DMS53 (cell line): Measurements from ENCODE around the gene NAALADL1.

Experiments
- DNase-seq: peaks from one replicate; lab custom pipeline; 2025; lab: John Stamatoyannopoulos, UW

Gene NAALADL1, protein sequence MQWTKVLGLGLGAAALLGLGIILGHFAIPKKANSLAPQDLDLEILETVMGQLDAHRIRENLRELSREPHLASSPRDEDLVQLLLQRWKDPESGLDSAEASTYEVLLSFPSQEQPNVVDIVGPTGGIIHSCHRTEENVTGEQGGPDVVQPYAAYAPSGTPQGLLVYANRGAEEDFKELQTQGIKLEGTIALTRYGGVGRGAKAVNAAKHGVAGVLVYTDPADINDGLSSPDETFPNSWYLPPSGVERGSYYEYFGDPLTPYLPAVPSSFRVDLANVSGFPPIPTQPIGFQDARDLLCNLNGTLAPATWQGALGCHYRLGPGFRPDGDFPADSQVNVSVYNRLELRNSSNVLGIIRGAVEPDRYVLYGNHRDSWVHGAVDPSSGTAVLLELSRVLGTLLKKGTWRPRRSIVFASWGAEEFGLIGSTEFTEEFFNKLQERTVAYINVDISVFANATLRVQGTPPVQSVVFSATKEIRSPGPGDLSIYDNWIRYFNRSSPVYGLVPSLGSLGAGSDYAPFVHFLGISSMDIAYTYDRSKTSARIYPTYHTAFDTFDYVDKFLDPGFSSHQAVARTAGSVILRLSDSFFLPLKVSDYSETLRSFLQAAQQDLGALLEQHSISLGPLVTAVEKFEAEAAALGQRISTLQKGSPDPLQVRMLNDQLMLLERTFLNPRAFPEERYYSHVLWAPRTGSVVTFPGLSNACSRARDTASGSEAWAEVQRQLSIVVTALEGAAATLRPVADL

DNA sequence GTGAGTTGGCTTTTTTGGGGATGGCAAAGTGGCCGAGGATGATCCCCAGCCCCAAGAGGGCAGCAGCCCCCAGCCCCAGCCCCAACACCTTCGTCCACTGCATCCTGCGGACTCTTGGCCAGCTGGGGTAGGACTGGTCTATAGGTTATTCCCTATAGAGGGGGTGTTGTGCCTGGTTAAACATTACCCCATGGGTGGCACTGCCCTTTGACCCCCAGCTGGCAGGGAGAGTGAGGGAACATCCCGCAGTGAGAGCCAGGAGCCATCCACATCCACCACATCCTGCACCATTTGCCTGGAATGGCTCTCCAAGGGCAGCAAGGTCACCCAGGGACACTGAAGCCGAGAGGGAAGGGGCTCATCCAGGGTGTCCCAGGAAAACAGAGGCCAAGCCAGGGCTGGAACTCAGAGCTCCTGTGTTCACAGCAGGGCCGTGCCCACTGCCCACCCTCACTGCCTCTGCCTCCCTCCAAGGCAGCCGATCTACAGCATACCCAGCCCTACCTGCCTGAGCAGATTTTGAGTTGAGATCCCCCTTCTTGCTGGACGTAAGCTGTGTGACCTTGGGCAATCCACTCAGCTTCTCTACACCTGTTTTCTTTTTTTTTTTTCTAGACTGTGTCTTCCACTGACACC lies at the start of gene NAALADL1:
Gene NAALADL1 (minus strand): TSS at position 135 of the 636 bp plus-strand sequence. CDS start 32 bp downstream, at position 103.
- DNase-seq: no peak

DNA sequence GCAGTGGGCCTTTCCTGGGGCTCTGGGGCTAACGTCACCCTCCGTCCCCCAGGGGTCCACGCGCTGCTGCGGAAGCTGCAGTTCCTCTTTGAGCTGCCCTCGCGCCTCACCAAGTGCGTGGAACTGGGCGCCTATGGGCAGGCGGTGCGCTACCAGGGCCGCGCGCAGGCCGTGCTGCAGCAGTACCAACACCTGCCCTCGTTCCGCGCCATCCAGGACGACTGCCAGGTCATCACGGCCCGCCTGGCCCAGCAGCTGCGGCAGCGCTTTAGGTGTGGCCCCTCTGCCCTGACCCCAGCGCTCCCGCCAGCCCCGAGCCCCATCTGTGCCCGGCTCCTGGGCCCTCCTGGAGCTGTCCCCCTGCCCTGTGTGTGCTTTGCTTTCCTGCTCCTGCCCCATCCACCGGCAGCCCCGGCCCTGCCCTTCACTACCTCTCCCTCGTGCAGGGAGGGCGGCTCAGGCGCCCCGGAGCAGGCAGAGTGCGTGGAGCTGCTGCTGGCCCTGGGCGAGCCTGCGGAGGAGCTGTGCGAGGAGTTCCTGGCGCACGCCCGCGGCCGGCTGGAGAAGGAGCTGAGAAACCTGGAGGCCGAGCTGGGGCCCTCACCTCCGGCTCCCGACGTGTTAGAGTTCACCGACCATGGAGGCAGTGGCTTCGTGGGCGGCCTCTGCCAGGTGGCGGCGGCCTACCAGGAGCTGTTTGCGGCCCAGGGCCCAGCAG lies 49.6 kb upstream of the NAALADL1 start:
- DNase-seq: no peak

DNA sequence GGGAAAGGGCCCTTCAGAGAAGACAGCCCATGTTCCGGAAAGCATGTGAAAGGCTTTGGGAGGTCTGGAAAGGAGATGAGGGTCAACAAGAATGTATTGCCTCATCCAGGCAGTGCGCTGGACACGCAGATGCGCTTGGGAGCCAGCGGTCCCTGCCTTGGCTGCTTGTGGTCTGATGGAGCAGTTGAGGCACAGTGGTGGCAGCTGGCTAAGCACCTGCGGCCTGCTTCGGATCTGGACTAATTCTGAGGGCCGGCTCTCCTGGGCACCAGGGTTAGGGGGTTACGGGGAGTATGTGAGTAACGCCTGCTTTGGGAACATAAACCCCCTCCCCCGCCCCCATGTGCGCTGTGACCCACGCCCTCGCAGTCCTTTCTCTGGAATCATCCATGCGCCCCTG lies 48.7 kb upstream of the NAALADL1 start:
- no peak for DNase-seq

DNA sequence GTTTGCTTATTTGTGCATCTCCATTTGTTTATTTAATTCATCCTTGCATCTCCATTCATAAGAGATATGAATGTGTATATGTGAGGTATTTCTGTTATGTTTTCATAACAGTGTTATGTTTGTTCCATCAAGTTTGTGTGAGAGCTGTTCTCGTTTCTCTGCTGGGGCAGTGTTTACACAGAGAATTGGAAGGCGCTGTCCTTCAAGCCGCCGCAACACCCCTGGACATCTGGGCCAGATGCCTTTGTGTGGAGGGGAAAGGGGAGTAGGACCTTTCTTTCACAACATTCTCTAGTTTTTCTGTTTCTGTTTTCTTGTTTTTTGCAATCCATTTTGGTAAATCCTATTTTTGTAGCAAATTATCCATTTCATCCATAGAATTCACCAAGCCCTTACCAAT lies 46.3 kb upstream of the NAALADL1 start:
- DNase-seq: no peak

DNA sequence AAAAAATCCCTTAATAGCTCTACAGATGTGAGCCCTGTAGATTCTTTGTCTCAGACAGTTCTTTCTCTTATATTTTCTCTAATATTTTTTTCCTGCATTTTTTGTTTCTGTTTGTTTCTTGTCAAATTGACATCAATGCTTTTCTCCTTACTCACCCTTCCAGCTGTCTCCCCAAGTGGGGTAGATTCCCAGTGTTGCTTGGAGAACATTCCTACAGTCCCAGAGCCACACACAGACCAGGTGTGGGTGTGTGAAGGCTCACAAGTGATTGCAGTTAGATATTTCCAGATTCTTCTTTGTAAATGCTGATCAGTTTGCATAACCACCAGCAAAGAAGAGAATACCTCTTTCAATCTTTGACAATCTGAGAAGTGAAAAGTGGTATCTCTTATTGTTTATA lies 45.1 kb upstream of the NAALADL1 start:
- DNase-seq: no peak

DNA sequence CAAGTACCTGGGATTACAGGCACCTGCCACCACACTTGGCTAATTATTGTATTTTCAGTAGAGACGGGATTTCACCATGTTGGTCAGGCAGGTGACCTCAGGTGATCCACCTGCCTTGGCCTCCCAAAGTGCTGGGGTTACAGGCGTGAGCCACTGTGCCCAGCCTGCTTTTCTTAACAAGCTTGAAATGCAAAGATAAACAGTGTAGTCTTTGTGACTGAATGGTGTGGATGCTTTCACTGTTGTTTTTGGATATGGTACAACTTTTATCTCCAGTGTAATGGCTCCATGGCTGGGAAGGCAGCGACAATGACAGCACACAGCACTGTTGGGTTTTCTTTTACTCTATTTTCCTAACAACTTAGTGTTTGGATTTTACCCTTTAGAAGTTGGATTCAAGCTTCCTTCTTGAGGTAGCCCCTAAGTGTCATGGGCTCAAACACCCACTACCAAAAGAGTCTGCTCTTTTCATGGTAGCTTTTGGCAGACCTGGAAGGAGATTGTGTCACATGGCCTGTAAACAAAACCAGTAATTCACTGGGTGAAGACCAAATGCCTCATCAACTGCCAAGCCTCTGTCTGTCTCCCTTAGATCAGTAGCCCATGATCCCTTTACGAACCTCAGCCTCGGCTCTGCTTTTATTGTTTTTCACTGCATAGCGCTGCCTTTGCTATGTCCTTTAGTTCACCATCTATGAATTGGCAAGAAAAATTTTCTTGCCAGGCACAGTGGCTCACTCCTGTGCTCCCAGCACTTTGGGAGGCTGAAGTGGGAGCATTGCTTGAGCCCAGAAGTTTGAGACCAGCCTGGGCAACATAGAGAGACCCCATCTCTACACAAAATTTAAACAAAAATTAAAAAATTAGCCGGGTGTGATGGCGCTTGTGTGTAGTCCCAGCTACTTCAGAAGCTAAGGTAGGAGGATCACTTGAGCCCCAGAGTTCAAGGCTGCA lies 44.1 kb upstream of the NAALADL1 start:
- DNase-seq: no peak

DNA sequence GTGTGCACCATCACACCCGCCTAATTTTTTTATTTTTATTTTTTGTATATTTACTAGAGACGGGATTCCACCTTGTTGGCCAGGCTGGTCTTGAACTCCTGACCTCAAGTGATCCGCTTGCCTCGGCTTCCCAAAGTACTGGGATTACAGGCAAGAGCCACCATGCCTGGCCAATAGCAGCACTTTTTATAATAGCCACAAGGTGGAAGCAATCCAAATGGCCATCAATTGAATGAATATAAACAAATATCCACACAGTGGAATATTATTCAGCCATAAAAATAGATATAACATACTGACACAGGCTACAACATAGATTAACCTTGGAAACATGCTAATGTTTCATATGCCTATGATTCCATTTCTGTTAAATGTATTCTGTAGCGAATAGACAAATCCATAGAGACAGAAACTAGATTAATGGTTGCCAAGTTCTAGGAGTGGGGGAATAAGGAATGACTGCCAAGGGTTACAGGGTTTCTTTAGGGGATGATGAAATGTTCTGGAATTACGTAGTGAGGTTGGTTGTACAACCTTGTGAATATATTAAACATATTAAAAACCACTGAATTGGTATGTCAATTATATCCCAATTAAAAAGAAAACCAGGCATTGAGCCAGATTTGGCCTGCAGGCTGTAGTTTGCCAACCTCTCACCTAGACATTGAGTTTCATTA lies 42.5 kb upstream of the NAALADL1 start:
- no peak for DNase-seq

DNA sequence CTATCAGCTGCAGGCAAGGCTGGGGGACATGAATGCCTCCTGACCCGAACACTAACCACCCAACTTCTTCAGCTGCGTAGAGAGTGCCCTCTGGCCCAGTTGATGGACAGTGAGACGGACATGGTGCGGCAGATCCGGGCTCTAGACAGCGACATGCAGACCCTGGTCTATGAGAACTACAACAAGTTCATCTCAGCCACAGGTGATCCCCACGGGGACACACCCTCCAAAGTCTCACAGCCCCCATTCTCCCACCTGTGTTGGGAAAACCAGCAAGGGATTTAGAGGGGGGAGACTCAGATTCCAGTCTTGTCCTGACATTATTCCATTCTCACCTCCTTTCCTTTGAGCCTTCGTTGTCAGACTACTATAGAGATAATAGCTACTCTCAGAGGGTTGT lies 38.6 kb upstream of the NAALADL1 start:
- no peak for DNase-seq

DNA sequence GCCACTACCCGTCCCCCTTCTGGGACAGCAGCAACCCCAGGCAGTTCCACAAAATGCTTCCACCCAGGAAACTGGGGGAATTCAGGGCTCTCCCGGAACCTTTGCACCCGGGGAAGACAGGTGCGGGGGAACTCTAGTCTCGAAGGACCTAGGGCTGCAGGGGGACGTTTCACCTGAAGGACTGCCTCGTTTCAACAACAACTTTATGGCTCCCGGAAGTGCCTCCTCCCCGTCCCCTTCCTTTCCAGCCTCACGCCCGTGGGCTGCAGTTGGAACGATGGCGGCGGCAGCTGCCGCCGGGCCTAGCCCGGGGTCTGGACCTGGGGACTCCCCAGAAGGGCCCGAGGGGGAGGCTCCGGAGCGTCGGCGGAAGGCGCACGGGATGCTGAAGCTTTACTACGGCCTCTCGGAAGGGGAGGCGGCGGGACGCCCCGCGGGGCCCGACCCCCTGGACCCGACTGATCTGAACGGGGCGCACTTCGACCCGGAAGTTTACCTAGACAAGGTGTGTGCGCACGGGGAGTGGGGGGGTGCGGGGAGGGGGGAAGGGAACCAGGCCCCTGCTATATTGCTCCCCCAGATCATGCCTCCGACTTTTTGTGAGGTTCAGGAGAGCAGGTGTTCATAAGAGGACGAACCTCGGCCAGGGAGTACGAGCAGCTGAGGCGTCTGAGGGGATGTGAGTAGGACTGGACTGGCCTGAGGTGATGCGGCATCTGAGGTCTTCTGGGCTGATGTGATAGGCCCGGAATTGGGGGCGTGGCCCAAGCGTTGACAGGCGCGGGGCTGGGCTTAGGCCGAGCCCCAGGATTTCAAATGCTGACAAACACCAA lies 37.8 kb upstream of the NAALADL1 start, which contains the start of gene VPS51:
Gene VPS51 (plus strand): TSS at position 241 of the 833 bp plus-strand sequence. CDS start 37 bp downstream, at position 278.
- DNase-seq: peak; percentile 97

DNA sequence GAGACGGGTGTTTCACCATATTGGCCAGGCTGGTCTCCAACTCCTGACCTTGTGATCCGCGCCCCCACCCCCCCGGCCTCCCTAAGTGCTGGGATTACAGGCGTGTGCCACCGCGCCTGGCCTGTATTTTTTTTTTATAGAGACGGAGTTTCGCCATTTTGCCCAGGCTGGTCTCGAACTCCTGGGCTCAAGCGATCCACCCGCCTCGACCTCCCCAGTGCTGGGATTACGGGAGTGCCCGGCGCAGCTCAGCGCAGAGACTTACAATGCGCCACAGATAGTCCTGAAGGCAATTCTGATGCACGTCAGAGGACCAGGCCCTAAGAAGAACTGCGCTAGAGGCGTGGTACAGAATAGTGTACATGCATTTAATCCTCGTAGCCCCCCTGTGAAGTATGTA lies 37.1 kb upstream of the NAALADL1 start:
- no peak for DNase-seq

DNA sequence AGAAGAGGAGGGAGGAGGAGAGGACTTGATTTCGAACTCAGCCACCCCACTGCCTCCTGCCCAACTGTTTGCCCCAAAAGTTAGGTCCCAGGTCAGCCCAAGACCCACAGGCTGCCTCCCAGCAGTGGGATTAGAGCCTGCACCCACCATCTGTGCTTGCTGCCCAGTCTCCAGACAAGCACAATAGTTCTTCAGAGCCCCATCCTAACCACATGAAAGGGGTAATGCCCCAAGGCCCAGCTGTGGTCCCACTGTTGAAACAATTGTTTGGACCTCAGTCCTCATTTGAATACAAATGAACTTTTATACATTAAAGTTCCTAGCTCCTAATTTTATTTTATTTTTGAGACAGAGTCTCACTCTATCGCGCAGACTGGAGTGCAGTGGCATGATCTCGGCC lies 32.3 kb upstream of the NAALADL1 start:
- no peak for DNase-seq

DNA sequence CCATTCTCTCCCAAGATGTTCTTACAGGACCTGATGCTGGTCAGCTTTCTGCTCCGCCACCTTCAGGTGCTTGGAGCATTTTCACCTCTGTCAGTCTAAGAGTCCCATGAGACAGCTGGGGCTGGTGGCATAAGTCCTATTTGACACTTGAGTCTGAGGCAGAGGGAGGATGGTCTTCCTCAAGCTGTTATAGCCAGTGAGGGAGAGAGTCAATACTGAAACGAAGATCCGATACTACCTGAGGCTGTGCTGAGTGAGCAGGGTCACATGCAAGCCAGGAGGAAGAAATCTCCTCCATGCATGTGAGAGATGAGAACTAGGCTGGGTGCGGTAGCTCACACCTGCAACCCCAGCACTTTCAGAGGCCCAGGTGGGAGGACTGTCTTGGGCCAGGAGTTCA lies 31.3 kb upstream of the NAALADL1 start:
- no peak for DNase-seq

DNA sequence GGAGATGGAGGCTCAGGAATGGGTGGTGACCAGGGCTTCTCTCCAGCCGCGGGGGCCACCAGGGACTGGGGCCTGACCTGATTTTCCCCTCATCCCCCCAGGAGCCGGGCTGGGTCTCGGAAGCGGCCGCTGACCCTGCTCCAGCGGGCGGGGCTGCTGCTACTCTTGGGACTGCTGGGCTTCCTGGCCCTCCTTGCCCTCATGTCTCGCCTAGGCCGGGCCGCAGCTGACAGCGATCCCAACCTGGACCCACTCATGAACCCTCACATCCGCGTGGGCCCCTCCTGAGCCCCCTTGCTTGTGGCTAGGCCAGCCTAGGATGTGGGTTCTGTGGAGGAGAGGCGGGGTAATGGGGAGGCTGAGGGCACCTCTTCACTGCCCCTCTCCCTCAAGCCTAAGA lies 29.5 kb upstream of the NAALADL1 start:
- DNase-seq: no peak

DNA sequence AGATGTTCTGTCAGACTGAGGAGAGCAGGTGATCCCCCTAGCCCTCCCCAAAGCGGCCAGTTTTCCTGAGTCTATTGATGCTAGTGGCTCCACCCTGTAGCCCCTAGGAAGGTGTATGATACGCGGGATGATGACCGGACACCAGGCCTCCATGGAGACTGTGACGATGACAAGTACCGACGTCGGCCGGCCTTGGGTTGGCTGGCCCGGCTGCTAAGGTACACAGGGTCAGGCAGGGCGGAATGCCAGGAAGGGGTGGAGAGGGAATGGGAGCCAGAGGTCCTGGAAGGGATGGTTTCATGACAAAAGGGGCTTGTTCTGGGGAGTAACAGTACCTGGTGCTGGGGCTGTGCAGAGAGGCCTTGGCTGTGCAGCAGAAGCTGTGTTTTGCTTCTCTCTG lies 28.9 kb upstream of the NAALADL1 start:
- no peak for DNase-seq

DNA sequence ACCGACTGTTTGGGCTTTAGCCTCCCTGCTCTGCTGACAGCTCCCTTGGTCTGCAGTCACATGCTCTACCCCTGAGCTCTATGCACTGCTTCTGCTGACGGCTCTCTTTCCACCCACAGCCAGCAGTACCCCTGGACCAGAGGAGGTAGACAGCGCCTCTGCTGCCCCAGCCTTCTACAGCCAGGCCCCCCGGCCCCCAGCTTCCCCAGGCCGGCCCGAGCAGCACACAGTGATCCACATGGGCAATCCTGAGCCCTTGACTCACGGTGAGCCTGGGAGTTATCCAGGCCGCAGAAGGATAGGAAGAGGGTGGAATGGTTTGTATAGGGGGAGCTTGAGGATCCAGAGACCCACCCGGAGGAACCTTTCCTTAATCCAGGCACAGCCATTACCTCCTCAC lies 28.5 kb upstream of the NAALADL1 start:
- no peak for DNase-seq

DNA sequence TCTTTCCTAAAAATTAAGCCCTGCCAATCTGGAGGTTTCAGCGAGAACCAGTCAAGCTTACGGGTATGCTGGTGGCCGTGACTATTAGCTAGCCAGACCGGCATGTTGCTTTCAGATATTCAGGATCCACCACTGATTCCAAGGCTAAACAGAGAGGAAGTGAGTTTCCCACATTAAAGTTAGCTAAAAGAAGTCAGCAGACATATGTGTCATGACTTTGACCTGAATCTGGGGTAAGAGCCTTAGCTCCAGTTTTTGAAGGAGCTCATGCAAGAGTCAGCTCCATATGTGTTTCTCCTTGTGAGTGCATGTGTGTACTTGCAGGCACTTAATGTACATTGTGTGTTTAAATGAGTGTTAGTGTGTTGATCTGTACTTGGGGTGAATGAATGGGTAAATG lies 27.1 kb upstream of the NAALADL1 start:
- no peak for DNase-seq

DNA sequence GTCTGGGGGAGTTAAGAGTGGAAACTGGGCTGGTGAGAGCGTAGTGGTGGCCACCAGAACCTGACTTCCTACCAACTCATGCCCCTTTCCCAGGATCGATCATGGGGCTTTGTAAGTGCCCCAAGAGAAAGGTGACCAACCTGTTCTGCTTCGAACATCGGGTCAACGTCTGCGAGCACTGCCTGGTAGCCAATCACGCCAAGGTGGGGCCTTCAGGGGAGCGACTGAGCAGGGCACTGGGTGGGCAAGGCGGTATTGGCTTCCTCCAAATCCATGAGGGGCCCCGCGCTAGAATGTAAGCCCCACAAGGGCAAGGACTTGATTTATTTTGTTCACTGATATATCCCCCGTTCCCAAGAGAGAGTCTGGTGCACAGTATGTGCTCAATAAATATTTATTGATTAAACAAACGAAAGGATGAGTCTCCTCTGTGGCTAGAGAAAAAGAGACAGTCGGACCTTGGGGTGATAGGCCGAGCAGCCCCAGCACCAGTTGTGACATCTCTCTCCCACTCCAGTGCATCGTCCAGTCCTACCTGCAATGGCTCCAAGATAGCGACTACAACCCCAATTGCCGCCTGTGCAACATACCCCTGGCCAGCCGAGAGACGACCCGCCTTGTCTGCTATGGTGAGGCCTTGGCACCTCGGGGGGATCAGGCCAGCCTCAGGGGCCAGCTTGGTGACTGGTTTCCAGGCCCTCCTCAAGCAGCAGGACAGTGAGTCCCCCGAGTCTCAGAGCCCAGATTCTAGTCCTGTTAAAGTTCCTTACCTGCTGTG lies 26.4 kb upstream of the NAALADL1 start:
- no peak for DNase-seq

DNA sequence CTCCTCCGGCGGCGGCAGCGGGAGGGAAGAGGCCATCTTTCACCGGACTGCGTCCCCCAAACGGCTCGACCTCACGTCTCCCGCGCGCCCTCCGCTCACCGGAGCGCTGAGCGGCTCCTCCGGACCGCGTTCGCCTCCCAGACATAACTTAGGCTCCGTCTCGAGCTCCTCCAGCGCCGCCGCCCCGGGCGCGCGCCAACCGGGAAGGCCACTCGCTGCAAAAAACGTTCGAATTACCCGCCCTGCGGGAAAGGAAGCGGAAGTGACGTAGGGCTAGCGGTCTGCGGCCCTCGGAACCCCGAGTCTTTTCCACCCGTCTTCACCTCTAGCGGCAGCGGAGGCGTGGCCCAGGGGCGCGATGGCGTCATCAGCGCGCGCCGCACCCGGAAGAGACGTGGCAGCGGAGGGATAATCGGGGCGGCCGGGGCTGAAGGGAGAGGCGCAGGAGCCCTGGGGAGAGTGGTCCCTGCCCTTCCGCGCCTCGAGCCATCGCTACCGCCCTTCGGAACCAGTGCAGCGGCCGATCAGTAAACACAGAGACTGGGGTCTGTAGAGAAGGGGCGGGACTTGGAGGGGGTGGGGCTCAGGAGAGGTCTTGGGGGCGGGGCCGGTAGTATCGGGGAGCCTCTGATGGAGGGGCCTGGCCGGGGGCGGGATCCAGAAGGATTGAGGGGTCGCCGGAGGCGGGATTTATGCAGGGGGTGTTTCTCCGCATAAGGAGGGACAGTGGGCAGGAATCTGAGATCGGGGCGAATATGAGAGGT lies 25.7 kb upstream of the NAALADL1 start, which contains the start of the genes CDCA5 and ZFPL1:
Gene CDCA5 (minus strand): TSS at position 207 of the 764 bp plus-strand sequence. CDS start 62 bp downstream, at position 145.
Gene ZFPL1 (plus strand): TSS at position 389 of the 764 bp plus-strand sequence. CDS start 477 bp downstream, outside the sequence.
- peak; percentile 98 for DNase-seq
